IMR-90 (cell line): ENCODE measurements around the gene SYNPR. TPM values are rescaled to one million over a fixed set of nuclear protein-coding genes. Genes with fewer than 3 reads are reported as not detected.

Experiments
- ATAC-seq: fragments of 200-7000 bp; cut with Tn5 transposase; 2 replicates; pipeline ENCODE4 v1.9.1; 2020; ENCODE audit warnings: low read depth, mild to moderate bottlenecking, moderate library complexity
- BruUV-seq: library from RNA; stranded (reverse); fragments of 400-500 nt; replicated peaks from 2 replicates; lab custom pipeline; 2021; lab: Mats Ljungman, UMichigan
- CTCF ChIA-PET: fragments of 300-600 bp; formaldehyde crosslinking; extraction: SDS; loops from one replicate; lab custom pipeline; 2021; ENCODE audit warnings: antibody characterized with exemption; lab: Yijun Ruan, JAX
- POLR2A ChIA-PET: fragments of 300-600 bp; sonication (Branson Sonifier 250); formaldehyde crosslinking; loops from one replicate; lab custom pipeline; 2022; ENCODE audit warnings: antibody characterized with exemption; ENCODE audit not compliant: unreplicated experiment; lab: Charles Lee
- DNase-seq: peaks from one replicate; pipeline ENCODE4 v3.0.0; 2013
- H2AFZ ChIP-seq: replicated peaks from 2 replicates; pipeline ENCODE3; 2013; ENCODE audit warnings: low read length, mild to moderate bottlenecking; ENCODE audit not compliant: poor library complexity
- H2AK5ac ChIP-seq: 2 replicates; pipeline ENCODE4 v1.6.1; 2013; ENCODE audit warnings: low read depth, low read length, inconsistent platforms
- H2AK9ac ChIP-seq: replicated peaks from 2 replicates; pipeline ENCODE3; 2013; ENCODE audit warnings: mild to moderate bottlenecking, low read depth, low read length, moderate library complexity; ENCODE audit not compliant: poor library complexity
- H2BK120ac ChIP-seq: 2 replicates; pipeline ENCODE4 v1.6.1; 2013; ENCODE audit warnings: low read depth, low read length, inconsistent platforms
- H2BK15ac ChIP-seq: 3 replicates; pipeline ENCODE4 v1.6.1; 2013; ENCODE audit warnings: low read depth, low read length, inconsistent platforms
- H2BK20ac ChIP-seq: 2 replicates; pipeline ENCODE4 v1.6.1; 2013; ENCODE audit warnings: low read depth, mild to moderate bottlenecking, inconsistent platforms, low read length, moderate library complexity
- H2BK5ac ChIP-seq: 2 replicates; pipeline ENCODE4 v1.6.1; 2013; ENCODE audit warnings: mild to moderate bottlenecking, low read depth, low read length, inconsistent platforms; ENCODE audit not compliant: poor library complexity, severe bottlenecking
- H3K14ac ChIP-seq: replicated peaks from 2 replicates; pipeline ENCODE4 v1.6.1; 2013; ENCODE audit warnings: low read depth, low read length, inconsistent platforms
- H3K18ac ChIP-seq: 2 replicates; pipeline ENCODE4 v1.6.1; 2013; ENCODE audit warnings: low read depth, low read length, control low read depth
- H3K23ac ChIP-seq: 2 replicates; pipeline ENCODE4 v1.6.1; 2013; ENCODE audit warnings: low read depth, low read length, inconsistent platforms
- H3K27ac ChIP-seq: 2 replicates; pipeline ENCODE4 v1.5.1; 2013; ENCODE audit warnings: mild to moderate bottlenecking, control low read depth, low read length; ENCODE audit not compliant: insufficient read depth
- H3K27me3 ChIP-seq: 2 replicates; pipeline ENCODE4 v1.6.1; 2013; ENCODE audit warnings: low read length; ENCODE audit not compliant: control insufficient read depth, insufficient read depth
- H3K36me3 ChIP-seq: 2 replicates; pipeline ENCODE4 v1.6.1; 2013; ENCODE audit warnings: low read length, mixed read lengths; ENCODE audit not compliant: control insufficient read depth, insufficient read depth
- H3K4ac ChIP-seq: 2 replicates; pipeline ENCODE4 v1.6.1; 2013; ENCODE audit warnings: low read depth, low read length, inconsistent platforms
- H3K4me1 ChIP-seq: 2 replicates; pipeline ENCODE4 v1.6.1; 2013; ENCODE audit warnings: low read length, mixed read lengths; ENCODE audit not compliant: control insufficient read depth, insufficient read depth
- H3K4me2 ChIP-seq: 2 replicates; pipeline ENCODE4 v1.6.1; 2013; ENCODE audit warnings: low read depth, mild to moderate bottlenecking, control low read depth, low read length, moderate library complexity
- H3K4me3 ChIP-seq: 2 replicates; pipeline ENCODE4 v1.5.1; 2013; ENCODE audit warnings: low read depth, mild to moderate bottlenecking, control low read depth, low read length, moderate library complexity; ENCODE audit not compliant: insufficient read depth
- H3K56ac ChIP-seq: 2 replicates; pipeline ENCODE4 v1.6.1; 2013; ENCODE audit warnings: low read length, inconsistent platforms; ENCODE audit not compliant: insufficient read depth; ENCODE audit errors: extremely low read depth
- H3K79me1 ChIP-seq, 2 experiments: 2 replicates each; pipeline ENCODE4 v1.6.1; 2013; ENCODE audit warnings: low read length in 2 of 2, inconsistent platforms in 1 of 2, low read depth in 1 of 2
- H3K9ac ChIP-seq: 2 replicates; pipeline ENCODE4 v1.6.1; 2013; ENCODE audit warnings: low read depth, low read length, control low read depth
- H3K9me1 ChIP-seq: 2 replicates; pipeline ENCODE4 v1.6.1; 2013; ENCODE audit warnings: low read length, inconsistent platforms; ENCODE audit not compliant: insufficient read depth
- H3K9me3 ChIP-seq: 2 replicates; pipeline ENCODE4 v1.6.1; 2013; ENCODE audit warnings: low read length; ENCODE audit not compliant: control insufficient read depth, insufficient read depth
- H4K20me1 ChIP-seq: 2 replicates; pipeline ENCODE4 v1.6.1; 2013; ENCODE audit warnings: low read length, inconsistent platforms; ENCODE audit not compliant: insufficient read depth
- H4K5ac ChIP-seq: 2 replicates; pipeline ENCODE4 v1.6.1; 2013; ENCODE audit warnings: mild to moderate bottlenecking, low read depth, low read length, control low read depth
- H4K8ac ChIP-seq, 2 experiments: 2 replicates each; pipeline ENCODE4 v1.6.1; 2013; ENCODE audit warnings: low read depth in 2 of 2, low read length in 2 of 2, control low read depth in 1 of 2, inconsistent platforms in 1 of 2
- H4K91ac ChIP-seq: 2 replicates; pipeline ENCODE4 v1.6.1; 2013; ENCODE audit warnings: low read depth, low read length, inconsistent platforms; ENCODE audit not compliant: insufficient read depth
- CEBPB ChIP-seq: IDR thresholded peaks from 2 replicates; pipeline ENCODE4 v1.6.1; 2012; ENCODE audit warnings: low read depth, low read length, improper control_type of control experiment
- CTCF ChIP-seq: conservative IDR thresholded peaks from 2 replicates; pipeline ENCODE4 v1.5.1; 2012; ENCODE audit warnings: mild to moderate bottlenecking, low read depth, low read length, improper control_type of control experiment
- RFX5 ChIP-seq: IDR thresholded peaks from 2 replicates; pipeline ENCODE4 v1.8.0; 2012; ENCODE audit warnings: low read depth, mild to moderate bottlenecking, low read length, moderate library complexity
- SMC3 ChIP-seq: fragments of 150-350 bp; IDR thresholded peaks from 2 replicates; pipeline ENCODE4 v1.6.1; 2016; ENCODE audit warnings: low read depth, mild to moderate bottlenecking, antibody characterized with exemption, low read length, moderate library complexity
- WGBS, 2 experiments: methylation state at CpG; one replicate each; pipeline versions ENCODE4 v1.1.5 to v1.1.7; 2013; ENCODE audit warnings: missing lambda C conversion rate in 2 of 2; ENCODE audit not compliant: insufficient read length in 1 of 2; ENCODE audit errors: extremely low coverage in 2 of 2; 5-methylcytosine and 5-hydroxymethylcytosine counted together
- dilution Hi-C: fragments of 300-500 bp; cut with HindIII; formaldehyde crosslinking; loops from one replicate; pipeline ENCODE4 v1.14.3; 2018; ENCODE audit warnings: low sequenced_read_pairs; ENCODE audit not compliant: unreplicated experiment
- in situ Hi-C: fragments of 300-500 bp; cut with MboI; formaldehyde crosslinking; loops from 3 replicates; pipeline ENCODE4 v1.14.3; 2019; ENCODE audit warnings: low sequenced_read_pairs, inconsistent platforms, mixed read lengths
- intact Hi-C: fragments of 100-400 bp; cut with micrococcal nuclease; formaldehyde crosslinking; loops from 2 replicates; pipeline ENCODE4 v1.10.0; 2022
- polyA plus RNA-seq, 3 experiments: library from polyadenylated mRNA; depleted of rRNA; stranded (reverse); fragments of >200 nt; gene quantifications; 2 replicates each; pipeline ENCODE4 v1.2.3, GENCODE V29; 2012; ENCODE audit warnings: low replicate concordance in 1 of 3
- total RNA-seq: library from RNA; depleted of rRNA; stranded (reverse); fragments of >200 nt; gene quantifications from 2 replicates; pipeline ENCODE4 v1.2.3, GENCODE V29; 2012

Gene SYNPR
- total and polyA plus RNA-seq, 2 of the 4 experiments (the other 2 are of a cell fraction): not detected

- Histone ChIP-seq H4K5ac (no peak overlapping the region), H3K36me3 (no peaks in the 10 kb centered on the region), H2BK120ac (no peak overlapping the region), H3K4me3 (no peak overlapping the region), H2BK15ac (no peak overlapping the region), H3K27ac (no peak overlapping the region), H3K23ac (no peak overlapping the region), H3K79me1 (no peaks in the 10 kb centered on the region), H2AFZ (no peak overlapping the region), H3K14ac (no peak overlapping the region), H3K9me1 (no peaks in the 10 kb centered on the region), H4K20me1 (no peaks in the 10 kb centered on the region), H3K4ac (no peak overlapping the region), H3K56ac (no peak overlapping the region), H3K18ac (no peak overlapping the region), H3K27me3 (no peaks in the 10 kb centered on the region), H3K9me3 (no peaks in the 10 kb centered on the region), H4K91ac (no peak overlapping the region), H2BK20ac (no peak overlapping the region), H4K8ac (no peak overlapping the region), H2BK5ac (no peak overlapping the region), H3K9ac (no peak overlapping the region), H2AK5ac (no peak overlapping the region), H3K4me2 (no peak overlapping the region), H2AK9ac (no peak overlapping the region), H3K4me1 (no peaks in the 10 kb centered on the region)
- BruUV-seq: no TSS peak
- ATAC-seq: no peak
- no CpG with 5 or more reads among the region's 2 CpGs for WGBS, 2 experiments
- dilution Hi-C loops: no loop called here
- DNase-seq: no peak
- in situ Hi-C loops: loop anchor here (25.0 kb wide), 2 partner anchors 89 to 1036 kb away; no protein-coding TSS in a partner anchor
- CTCF ChIA-PET: no interaction called here
- TF ChIP-seq CEBPB (no peak), CTCF (no peak), RFX5 (no peak), SMC3 (no peak)
- intact Hi-C loops: no loop called here
- POLR2A ChIA-PET: no interaction called here
Measured at GRCh38 chr3:63248015-63248414, 30.1 kb upstream of the SYNPR start.
